ENCODE measurements around the gene RPS6KL1.
A peak's percentile ranks its signal among the peaks of the same experiment; 100 is the strongest.

RPS6KL1 gene

GRCh38 chr14:74882103-74882920, 40.7 kb downstream of the RPS6KL1 start:
- DNase-seq (ENCODE audit: low read depth): peak; percentile 32

GRCh38 chr14:74881431-74882102, 41.5 kb downstream of the RPS6KL1 start, which contains the start of gene DLST:
DLST (plus strand) TSS chr14:74881916; CDS start chr14:74881954, 38 bp downstream.
- peak; percentile 80 for DNase-seq (ENCODE audit: low read depth)

DNA sequence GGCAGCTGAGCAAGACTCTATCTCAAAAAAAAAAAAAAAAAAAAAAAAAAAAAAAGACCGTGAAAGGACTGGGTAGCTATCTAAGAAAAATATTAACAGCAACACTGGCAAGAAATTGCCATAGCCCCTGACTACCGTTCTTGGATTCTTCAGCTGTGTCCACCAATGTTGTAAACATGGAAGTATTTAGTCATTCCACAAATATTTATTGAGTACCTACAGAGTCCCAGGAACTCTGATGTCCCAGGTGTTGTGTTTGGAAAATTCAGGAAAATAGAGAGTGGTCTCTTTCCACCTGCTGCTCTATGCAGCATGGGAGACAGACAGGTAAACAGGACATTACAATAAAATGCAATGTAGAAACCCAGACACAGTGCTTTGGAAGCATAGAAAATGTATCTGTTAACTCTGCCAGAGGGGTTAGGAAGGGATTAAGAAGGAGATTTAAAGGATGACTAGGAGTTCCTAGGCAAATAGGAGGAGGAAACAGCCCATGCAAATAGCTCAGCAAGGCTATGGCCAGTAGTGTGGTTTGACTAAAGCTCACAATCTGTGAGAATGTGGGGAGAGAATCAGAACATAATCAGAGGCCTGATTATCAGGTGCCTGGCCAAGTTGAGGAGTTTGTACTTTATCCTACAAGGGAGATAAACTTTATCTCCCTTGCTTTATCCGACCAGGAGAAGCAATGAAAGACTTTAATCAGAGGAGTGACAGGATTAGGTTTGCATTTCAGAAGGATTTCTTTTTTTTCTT, 43.5 kb downstream of the RPS6KL1 start:
- DNase-seq (ENCODE audit: low read depth): no peak

DNA sequence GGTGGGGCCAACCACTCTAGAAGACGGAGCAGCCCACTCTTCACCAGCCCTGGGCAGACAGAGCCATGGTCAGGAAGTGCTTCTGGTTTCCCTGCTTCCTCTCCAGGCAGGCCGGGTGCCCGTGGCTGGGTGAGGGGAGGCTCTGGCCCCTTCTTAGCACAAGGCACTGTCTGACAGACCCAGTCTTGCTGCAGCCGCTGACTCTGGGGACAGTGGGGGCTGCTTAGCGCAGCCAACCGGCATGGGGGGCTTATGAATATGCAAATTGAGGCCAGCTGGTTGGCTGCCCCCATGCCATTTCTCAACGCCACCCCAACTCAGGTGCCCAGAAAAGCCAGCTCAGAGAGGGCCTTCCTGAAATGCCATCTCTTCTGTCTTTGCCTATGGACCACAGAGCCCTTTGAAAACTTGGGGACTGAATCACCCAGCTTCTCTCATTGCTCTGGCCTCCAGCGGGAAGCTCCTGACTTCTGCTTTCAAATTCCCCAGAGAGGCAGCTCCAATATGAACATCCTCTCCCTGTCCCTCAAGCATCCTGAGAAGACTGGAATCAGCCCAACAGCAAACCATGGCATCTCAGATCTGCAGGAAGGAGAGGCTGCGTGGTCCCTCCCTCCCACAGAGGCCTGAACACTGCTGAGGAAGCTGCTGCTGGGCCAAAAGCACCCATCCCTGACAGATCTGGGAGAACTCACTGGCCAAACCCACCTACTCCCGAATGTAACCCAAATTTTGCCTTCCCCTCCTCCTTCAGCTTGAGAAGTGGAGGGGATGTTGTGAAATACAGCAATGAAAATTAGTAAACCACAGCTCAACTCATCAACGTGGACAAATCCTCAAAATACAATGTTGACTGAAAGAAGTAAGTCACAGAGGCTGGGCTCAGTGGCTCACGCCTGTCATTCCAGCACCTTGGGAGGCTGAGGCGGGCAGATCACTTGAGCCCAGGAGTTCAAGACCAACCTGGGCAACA, 46.8 kb downstream of the RPS6KL1 start, which contains the start of gene PROX2:
Gene PROX2 (minus strand): TSS at position 205 of the 973 bp plus-strand sequence. CDS start 12,311 bp downstream, outside the sequence.
- DNase-seq (ENCODE audit: low read depth): peak; percentile 7

DNA sequence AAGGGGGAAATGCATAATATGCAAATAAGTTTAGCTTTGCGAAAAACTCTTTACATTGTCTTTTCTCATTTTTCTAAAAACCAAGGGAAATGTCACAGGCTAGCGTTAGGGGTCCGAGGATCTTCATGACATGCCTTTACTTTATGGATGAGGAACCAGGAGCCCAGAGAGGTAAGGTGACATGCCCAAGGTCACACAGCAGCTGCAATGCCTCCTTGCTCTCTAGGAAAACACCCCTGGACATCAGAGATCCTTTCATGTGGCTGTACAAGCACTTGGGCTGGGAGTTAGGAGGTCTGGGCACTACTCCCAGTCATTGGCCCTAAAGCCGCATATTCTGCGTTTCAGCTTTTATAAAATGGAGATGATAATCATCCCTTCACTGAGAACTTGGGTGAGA, 47.9 kb downstream of the RPS6KL1 start:
- no peak for DNase-seq (ENCODE audit: low read depth)

GRCh38 chr14:74871819-74872218, 51.2 kb downstream of the RPS6KL1 start:
- DNase-seq (ENCODE audit: low read depth): no peak

DNA sequence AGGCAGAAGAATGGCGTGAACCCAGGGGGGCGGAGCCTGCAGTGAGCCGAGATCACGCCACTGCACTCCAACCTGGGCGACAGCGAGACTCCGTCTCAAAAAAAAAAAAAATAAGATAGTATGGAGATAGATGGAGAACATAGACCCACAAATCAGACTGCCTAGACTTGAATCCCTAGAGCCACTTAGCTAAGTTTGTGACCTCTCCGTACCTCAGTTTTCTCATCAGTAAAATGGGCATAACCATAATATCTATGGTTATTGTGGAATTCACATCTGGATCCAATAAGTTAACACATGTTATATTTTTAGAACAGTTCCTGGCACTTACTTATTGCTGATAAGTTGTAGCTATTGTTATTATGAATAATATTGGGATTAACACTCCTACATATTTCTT, 54.3 kb downstream of the RPS6KL1 start:
- no peak for DNase-seq (ENCODE audit: low read depth)

DNA sequence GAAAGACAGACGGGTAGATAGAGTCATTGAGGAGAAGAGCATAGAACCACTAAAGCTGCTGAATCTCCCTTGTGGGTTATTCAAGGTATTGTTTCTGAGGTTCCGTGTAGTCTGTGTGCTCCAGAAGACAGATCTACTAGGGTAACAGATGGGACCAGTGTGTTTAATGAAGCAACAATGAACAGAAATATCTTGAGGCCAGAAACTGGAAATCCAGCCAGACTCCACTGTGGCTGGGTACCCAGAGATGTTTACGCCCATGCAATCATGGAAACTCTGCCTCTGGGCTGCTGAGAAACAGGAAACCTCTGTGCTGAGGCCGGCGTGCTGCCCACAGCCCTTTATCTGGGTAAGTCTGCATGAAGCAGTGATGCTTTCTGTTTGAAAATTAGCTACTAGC, 55.4 kb downstream of the RPS6KL1 start:
- peak; percentile 12 for DNase-seq (ENCODE audit: low read depth)

DNA sequence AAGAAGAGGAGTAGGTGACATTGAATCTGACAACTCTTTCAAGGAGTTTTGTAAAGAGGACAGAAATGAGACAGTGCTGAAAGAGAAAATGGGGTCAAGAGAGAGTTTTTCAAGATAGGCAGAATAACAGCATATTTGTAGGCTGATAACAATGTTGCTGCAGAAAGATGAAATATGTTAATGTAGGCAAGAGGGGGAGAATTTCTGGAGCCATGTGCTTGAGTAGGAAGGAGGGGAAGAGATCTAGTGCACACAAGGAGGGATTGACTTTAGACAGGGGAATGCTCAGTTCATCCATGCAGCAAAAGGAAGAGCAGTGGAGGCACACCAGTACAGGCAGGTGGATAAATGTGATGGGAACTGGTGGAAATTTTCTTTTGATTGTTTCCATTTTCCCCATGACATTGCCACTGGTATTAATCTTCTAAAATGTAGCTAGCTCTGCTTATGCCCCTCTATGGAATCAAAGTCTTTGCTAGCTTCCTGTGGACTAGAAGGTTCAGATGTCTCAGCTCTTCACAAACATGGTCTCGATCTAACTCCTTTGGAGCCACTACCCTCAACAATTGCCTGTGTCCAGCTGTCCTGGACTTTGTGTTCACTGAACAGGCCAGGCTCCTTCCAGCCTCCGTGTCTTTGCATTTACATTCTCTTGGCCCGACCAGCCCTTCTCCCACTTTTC, 56.2 kb downstream of the RPS6KL1 start:
- DNase-seq (ENCODE audit: low read depth): no peak

- no peak for DNase-seq (ENCODE audit: low read depth)
Measured at GRCh38 chr14:74865156-74865555, 57.9 kb downstream of the RPS6KL1 start.

GRCh38 chr14:74864198-74864597, 58.9 kb downstream of the RPS6KL1 start:
- DNase-seq (ENCODE audit: low read depth): no peak

DNA sequence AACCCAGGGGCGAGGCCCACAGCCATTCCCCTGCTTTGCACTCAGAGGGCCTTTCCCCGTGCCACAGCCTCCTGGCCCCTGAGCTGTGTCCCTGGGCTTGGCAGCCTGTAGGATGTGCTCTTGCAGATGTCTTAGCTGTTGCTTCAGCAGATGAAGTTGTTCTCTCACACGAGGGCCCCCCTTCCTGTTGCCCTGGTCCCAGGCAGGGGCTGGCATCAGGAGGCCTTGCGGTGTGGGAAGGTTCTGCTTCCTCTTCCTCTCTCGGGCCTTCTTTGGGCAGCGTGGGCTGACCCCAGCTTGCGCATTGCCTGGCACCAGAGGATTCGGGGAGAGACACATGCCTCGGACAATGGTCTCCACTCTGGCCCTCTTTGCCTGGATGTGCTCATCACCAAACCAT, 59.8 kb downstream of the RPS6KL1 start:
- DNase-seq (ENCODE audit: low read depth): no peak

DNA sequence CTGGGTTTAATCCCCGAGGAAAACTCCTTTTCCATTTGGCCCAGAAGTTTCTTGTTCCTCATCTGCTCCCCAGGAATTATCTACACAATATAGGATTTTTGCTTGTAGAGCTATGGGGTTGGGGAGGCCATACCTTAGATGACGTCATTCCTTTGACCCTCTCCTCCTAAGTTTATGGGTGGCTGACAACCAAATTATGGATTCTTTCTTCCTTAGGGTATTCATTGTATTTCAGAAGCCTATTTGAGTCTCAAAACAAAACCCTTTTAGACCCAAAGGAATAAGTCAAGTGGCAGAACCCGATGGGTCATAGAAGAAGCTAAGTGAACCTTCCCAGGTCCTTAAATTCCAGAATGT, 61.3 kb downstream of the RPS6KL1 start:
- DNase-seq (ENCODE audit: low read depth): no peak

DNA sequence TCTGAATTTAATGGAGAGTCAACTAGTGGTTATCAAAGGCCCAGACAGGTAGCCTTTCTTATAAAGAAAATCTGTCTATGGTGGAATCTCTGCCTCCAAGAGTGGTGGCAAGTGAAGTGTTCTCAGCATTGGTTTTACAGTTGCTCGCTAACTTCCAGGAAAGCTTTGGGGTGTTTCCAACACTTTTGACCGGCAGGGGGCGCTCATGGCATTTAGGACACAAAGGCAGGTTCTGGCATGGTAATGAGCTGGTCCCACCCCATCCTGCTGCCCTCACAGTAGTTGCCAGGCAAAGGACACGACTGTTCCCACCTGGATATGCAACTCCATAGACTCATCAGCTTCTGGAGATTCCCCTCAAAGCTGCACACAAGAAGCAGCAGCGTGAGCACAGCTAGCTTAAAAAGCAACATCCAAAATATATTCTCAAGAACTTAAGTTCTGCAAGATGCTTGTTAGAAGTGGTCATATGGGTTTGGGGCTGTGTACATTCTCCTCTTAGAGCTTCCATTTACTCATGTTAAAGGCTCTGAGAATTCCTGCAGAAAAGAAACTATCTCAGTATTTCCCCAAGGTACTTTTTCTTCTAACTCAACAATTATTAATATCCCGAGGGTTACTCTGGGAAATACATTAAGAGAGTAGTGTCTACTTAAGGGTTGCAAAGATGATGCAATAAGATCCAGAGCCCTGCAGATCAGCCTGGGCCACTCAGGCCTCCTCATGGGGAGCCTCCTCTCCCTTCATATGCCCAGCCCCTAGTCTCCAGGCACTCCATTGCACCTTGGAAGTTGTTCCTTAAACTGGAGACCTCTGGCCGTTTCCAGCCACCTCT, 61.9 kb downstream of the RPS6KL1 start:
- peak; percentile 81 for DNase-seq (ENCODE audit: low read depth)

- DNase-seq (ENCODE audit: low read depth): no peak
Measured at GRCh38 chr14:74859757-74860552, 63.1 kb downstream of the RPS6KL1 start.

DNA sequence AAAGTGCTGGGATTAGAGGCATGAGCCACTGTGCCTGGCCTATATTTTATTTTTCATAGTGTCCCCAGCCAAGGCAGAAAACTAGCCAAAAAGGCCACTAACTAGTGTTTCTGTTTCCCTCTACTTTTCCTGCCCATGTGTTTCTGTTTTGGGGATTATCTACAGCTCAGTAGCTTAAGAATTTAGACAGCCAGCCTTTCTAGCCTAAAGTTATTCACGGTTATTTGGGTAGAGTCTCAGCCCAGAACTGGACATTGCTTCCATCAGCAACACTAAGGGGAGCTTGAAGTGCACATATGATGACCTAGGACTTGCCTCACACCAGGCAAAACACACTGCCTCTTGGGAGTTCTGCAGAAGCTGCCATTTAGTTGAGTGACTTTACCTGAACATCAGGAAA, 65.0 kb downstream of the RPS6KL1 start:
- DNase-seq (ENCODE audit: low read depth): no peak

- no peak for DNase-seq (ENCODE audit: low read depth)
Measured at GRCh38 chr14:74856366-74856765, 66.7 kb downstream of the RPS6KL1 start.

DNA sequence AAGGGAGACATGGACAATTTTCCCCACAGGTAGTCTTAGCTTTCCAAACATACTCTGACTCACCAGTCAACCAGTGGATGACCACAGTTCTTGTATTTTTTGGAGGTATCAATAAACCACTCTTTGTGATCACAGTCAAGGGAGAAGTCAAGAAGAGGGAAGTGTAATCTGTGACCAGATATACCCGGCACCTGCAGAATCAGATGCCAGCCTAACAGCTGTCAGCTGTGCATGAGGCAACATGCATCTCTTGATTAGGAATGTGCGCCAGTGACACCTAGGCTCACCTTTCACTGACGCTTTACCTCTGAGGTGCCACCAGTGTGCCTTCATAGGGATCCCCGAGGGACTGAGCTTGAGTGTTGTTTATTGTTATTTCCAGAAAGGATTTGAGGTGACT, 67.1 kb downstream of the RPS6KL1 start:
- no peak for DNase-seq (ENCODE audit: low read depth)

DNA sequence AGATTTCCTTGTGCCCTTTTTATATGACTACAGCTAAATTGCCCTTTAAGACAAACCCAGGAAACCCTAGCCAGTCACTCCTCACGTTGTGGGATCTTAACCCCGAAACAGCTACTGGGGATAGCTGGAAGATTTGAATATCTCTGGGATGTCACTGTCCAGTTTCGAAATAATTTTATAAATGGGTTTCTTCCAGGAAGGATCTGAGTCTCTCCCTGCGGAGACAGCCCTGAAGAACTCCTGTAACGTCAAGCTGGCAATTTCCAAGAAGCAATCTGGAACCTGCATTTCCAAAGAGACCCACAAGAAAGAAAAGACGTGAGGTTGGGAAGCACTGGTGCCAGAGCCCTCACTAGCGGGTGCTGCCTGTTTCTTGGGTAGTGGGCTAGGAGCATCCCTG, 68.0 kb downstream of the RPS6KL1 start:
- DNase-seq (ENCODE audit: low read depth): no peak

All from activated T-helper 1 cell treated with Interleukin-2 at 50 U/mL for 16 hours (primary cell).